K562 (cell line): ENCODE results near the gene SARS2. TPM values are rescaled to one million over a fixed set of nuclear protein-coding genes. Genes with fewer than 3 reads are reported as not detected.

Source experiments
- ATAC-seq: fragments of 200-7000 bp; cut with Tn5 transposase; 3 replicates; pipeline ENCODE4 v1.9.1; 2020; ENCODE audit warnings: moderate library complexity
- BruUV-seq: library from RNA; stranded (reverse); fragments of 400-500 nt; replicated peaks from 2 replicates; lab custom pipeline; 2021; lab: Mats Ljungman, UMichigan
- CTCF ChIA-PET: fragments of 300-600 bp; formaldehyde crosslinking; extraction: SDS; loops from one replicate; lab custom pipeline; 2021; ENCODE audit warnings: low intra/inter-chr PET ratio; lab: Yijun Ruan, JAX
- POLR2A ChIA-PET: fragments of 300-600, 350-650 bp; sonication (Branson Sonifier 250); formaldehyde crosslinking; extraction: SDS; loops from one replicate; lab custom pipeline; 2021; ENCODE audit warnings: antibody characterized with exemption, inconsistent platforms; lab: Yijun Ruan, JAX
- DNase-seq, 4 experiments: peaks; one replicate each; pipeline versions ENCODE4 v3.0.0 to v3.0.0-alpha.2; 2011 to 2018; ENCODE audit warnings: low spot score in 3 of 4, mixed read lengths in 3 of 4; ENCODE audit errors: extremely low read depth in 1 of 4
- FAIRE-seq: peaks from 2 replicates; lab custom pipeline; 2011; peaks lifted over from hg19 to GRCh38; lab: Jason Lieb, UNC
- H2AFZ ChIP-seq: 2 replicates; pipeline ENCODE4 v1.6.0; 2011; ENCODE audit warnings: low read depth, low read length, control low read depth, inconsistent platforms
- H3K27ac ChIP-seq: fragments of 200-600 bp; 3 replicates; pipeline ENCODE4 v1.8.0; 2011; ENCODE audit warnings: low read depth, mild to moderate bottlenecking, control low read depth, inconsistent platforms, low read length, moderate library complexity, mixed read lengths; ENCODE audit errors: extremely low read depth
- H3K27me3 ChIP-seq, 2 experiments: fragments of 300-600 bp in 1 of 2; 2 replicates in 1 of 2; 3 replicates in 1 of 2; pipeline versions ENCODE4 v1.6.0 to v1.8.0; 2011; ENCODE audit warnings: inconsistent platforms in 2 of 2, low read length in 2 of 2, mild to moderate bottlenecking in 1 of 2, mixed read lengths in 1 of 2, moderate library complexity in 1 of 2; ENCODE audit not compliant: control insufficient read depth in 2 of 2, insufficient read depth in 2 of 2
- H3K36me3 ChIP-seq: fragments of 300-600 bp; 3 replicates; pipeline ENCODE4 v1.8.0; 2011; ENCODE audit warnings: mild to moderate bottlenecking, low read length, inconsistent platforms; ENCODE audit not compliant: control insufficient read depth, insufficient read depth
- H3K4me1 ChIP-seq, 2 experiments: fragments of 200-600 bp in 1 of 2; replicated peaks in 1 of 2; 2 replicates in 1 of 2; 3 replicates in 1 of 2; pipeline versions ENCODE4 v1.5.1 to v1.8.0; 2011; ENCODE audit warnings: inconsistent platforms in 2 of 2, low read length in 2 of 2, mild to moderate bottlenecking in 1 of 2, mixed read lengths in 1 of 2, moderate library complexity in 1 of 2; ENCODE audit not compliant: control insufficient read depth in 2 of 2, insufficient read depth in 2 of 2
- H3K4me2 ChIP-seq: 2 replicates; pipeline ENCODE4 v1.6.1; 2011; ENCODE audit warnings: low read length, control low read depth, inconsistent platforms, mixed read lengths; ENCODE audit not compliant: insufficient read depth
- H3K4me3 ChIP-seq: fragments of 200-600 bp; sonication (generic), shearing (Covaris generic); 2 replicates; pipeline ENCODE4 v1.5.1; 2016; ENCODE audit warnings: control low read depth, inconsistent platforms
- H3K79me2 ChIP-seq: fragments of 200-600 bp; 3 replicates; pipeline ENCODE4 v1.8.0; 2011; ENCODE audit warnings: low read length, inconsistent platforms; ENCODE audit not compliant: control insufficient read depth, insufficient read depth
- H3K9ac ChIP-seq, 2 experiments: 2 replicates each; pipeline versions ENCODE4 v1.6.0 to v1.6.1; 2011; ENCODE audit warnings: low read depth in 2 of 2, low read length in 2 of 2, control low read depth in 1 of 2, inconsistent platforms in 1 of 2, mild to moderate bottlenecking in 1 of 2, mixed read lengths in 1 of 2; ENCODE audit not compliant: insufficient read depth in 1 of 2
- H3K9me1 ChIP-seq: one replicate; pipeline ENCODE4 v1.6.0; 2011; ENCODE audit warnings: inconsistent platforms, mild to moderate bottlenecking, low read length, moderate library complexity; ENCODE audit not compliant: control insufficient read depth, insufficient read depth
- H3K9me3 ChIP-seq: replicated peaks from 2 replicates; pipeline ENCODE4 v1.5.1; 2011; ENCODE audit warnings: low read depth, low read length, inconsistent platforms; ENCODE audit not compliant: control insufficient read depth, insufficient read depth
- H4K20me1 ChIP-seq: replicated peaks from 2 replicates; pipeline ENCODE4 v1.6.1; 2011; ENCODE audit warnings: low read length, inconsistent platforms, mixed read lengths; ENCODE audit not compliant: control insufficient read depth, insufficient read depth
- ATF2 ChIP-seq: sonication (generic); formaldehyde crosslinking; IDR thresholded peaks from 2 replicates; pipeline ENCODE4 v1.8.1; 2022; ENCODE audit warnings: missing genetic modification reagents
- EZH2 ChIP-seq: IDR thresholded peaks from 2 replicates; pipeline ENCODE4 v1.6.1; 2012; ENCODE audit warnings: low read depth, mild to moderate bottlenecking, inconsistent platforms, low read length, borderline replicate concordance
- GTF2F1 ChIP-seq: IDR thresholded peaks from 2 replicates; pipeline ENCODE4 v1.6.1; 2011; ENCODE audit warnings: low read depth, low read length, improper control_type of control experiment
- HOXB6 ChIP-seq: fragments of 250-450 bp; sonication (Bioruptor Pico); IDR thresholded peaks from 2 replicates; pipeline ENCODE4 v1.5.1; 2022; ENCODE audit warnings: mild to moderate bottlenecking, borderline replicate concordance
- POLR2G ChIP-seq: fragments of 200-400 bp; formaldehyde crosslinking; IDR thresholded peaks from 2 replicates; pipeline ENCODE4 v1.6.1; 2017; ENCODE audit warnings: low read depth, mild to moderate bottlenecking, antibody characterized with exemption, low read length, moderate library complexity
- RNF2 ChIP-seq: sonication (generic); IDR thresholded peaks from 2 replicates; pipeline ENCODE4 v1.6.1; 2016
- SLC30A9 ChIP-seq: fragments of 250-450 bp; sonication (Bioruptor Pico); IDR thresholded peaks from 2 replicates; pipeline ENCODE4 v1.8.0; 2022; ENCODE audit warnings: mild to moderate bottlenecking, moderate library complexity
- SMAD3 ChIP-seq: fragments of 450-650 bp; formaldehyde crosslinking; conservative IDR thresholded peaks from 2 replicates; pipeline ENCODE4 v1.4.0; 2020; ENCODE audit warnings: mild to moderate bottlenecking
- SMARCE1 ChIP-seq: fragments of 450-650 bp; IDR thresholded peaks from 2 replicates; pipeline ENCODE4 v1.7.1; 2016; ENCODE audit warnings: mild to moderate bottlenecking
- TBP ChIP-seq: optimal IDR thresholded peaks from 2 replicates; pipeline ENCODE3; 2011; ENCODE audit warnings: low read depth, low read length, improper control_type of control experiment
- TFE3 ChIP-seq: fragments of 450-650 bp; formaldehyde crosslinking; IDR thresholded peaks from 2 replicates; pipeline ENCODE4 v1.4.0; 2020; ENCODE audit warnings: mild to moderate bottlenecking, mixed read lengths
- ZBTB26 ChIP-seq: fragments of 450-650 bp; formaldehyde crosslinking; IDR thresholded peaks from 2 replicates; pipeline ENCODE4 v1.4.0; 2022; ENCODE audit warnings: missing genetic modification characterization
- ZEB2 ChIP-seq: fragments of 450-650 bp; IDR thresholded peaks from 2 replicates; pipeline ENCODE4 v1.6.1; 2016
- ZNF184 ChIP-seq: sonication (generic); formaldehyde crosslinking; IDR thresholded peaks from 2 replicates; pipeline ENCODE4 v1.5.0; 2020; ENCODE audit warnings: missing genetic modification reagents
- WGBS: fragments of 100-300 bp; shearing (Covaris generic); methylation state at CpG from one replicate; pipeline ENCODE4 v1.1.6; 2016; ENCODE audit warnings: low coverage, mixed read lengths; ENCODE audit not compliant: insufficient coverage; ENCODE audit errors: missing lambda C conversion rate; 5-methylcytosine and 5-hydroxymethylcytosine counted together
- in situ Hi-C: fragments of 300-500 bp; cut with MboI; formaldehyde crosslinking; loops from 4 replicates; pipeline ENCODE4 v1.15.0; 2018; ENCODE audit warnings: inconsistent platforms, mixed read lengths
- intact Hi-C: fragments of 100-400 bp; cut with micrococcal nuclease; formaldehyde crosslinking; loops from 2 replicates; pipeline ENCODE4 v1.14.2; 2022
- polyA plus RNA-seq, 8 experiments: library from polyadenylated mRNA; depleted of rRNA in 4 of 8; stranded (reverse) in 5 of 8; unstranded in 3 of 8; fragments of >200 nt; fragmentation: Nextera tagmentation in 2 of 8; fragmentation: Illumina TruSeq in 1 of 8; extraction: Ambion mirVana in 2 of 8; extraction: Trizol in 1 of 8; gene quantifications; 2 replicates each; pipeline versions ENCODE4 v1.2.1 to v1.2.3, GENCODE V29; 2011 to 2014; ENCODE audit warnings: inconsistent platforms in 1 of 8, missing spikeins in 1 of 8
- total RNA-seq, 7 experiments: library from RNA; depleted of rRNA in 6 of 7; stranded (reverse); fragments of >200 nt in 6 of 7; fragmentation: Illumina TruSeq in 2 of 7; extraction: Trizol in 2 of 7; gene quantifications; 2 replicates each; pipeline versions ENCODE4 v1.2.1 to v1.2.3, GENCODE V29; 2011 to 2021; ENCODE audit warnings: low replicate concordance in 1 of 7
- TF ChIP-seq, protein P1 (sequence below): fragments of 450-650 bp; IDR thresholded peaks from one replicate; pipeline ENCODE4 v1.6.1; 2018; ENCODE audit warnings: mild to moderate bottlenecking, moderate library complexity; ENCODE audit not compliant: partially characterized antibody

The SARS2 gene
- total and polyA plus RNA-seq, 9 of the 15 experiments (the other 6 are each of a cell fraction or from before 2014, with no cell fraction given): 3.1 to 59.1 (median 31.7) TPM

DNA sequence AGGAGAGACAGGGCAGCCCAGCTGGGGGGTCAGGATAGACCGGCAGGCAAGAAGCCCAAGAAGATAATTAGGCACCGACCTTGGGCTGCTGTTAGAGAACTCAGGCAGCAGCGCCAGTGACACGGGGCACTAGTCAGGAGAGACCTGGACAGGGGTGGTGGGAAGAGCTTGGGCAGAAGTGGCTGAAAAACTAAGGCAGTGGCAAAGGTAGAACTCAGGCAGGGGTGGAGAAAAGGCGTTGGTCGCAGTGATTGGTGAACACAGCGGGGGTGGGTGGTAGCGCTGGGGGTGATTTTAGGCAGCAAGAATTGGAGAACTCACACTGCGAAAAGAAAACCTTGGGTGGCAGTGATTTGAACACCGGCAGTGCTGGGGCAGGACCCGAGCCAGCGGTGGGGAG, 22.9 kb downstream of the SARS2 start:
- H3K79me2 ChIP-seq: no peaks in the 10 kb centered on the region
- H3K4me3 ChIP-seq: no peak overlapping the region
- in situ Hi-C loops: no loop called here
- no peak overlapping the region for H3K27ac ChIP-seq
- H3K36me3 ChIP-seq: peaks cover 31% of the 10 kb centered on the region; the same call in 1 of the 3 replicates
- no peak for TF ChIP-seq ZNF184 (CRISPR knock-in tag)
- no peak for TF ChIP-seq ZEB2
- TF ChIP-seq ATF2 (CRISPR knock-in tag): no peak
- no peak for TF ChIP-seq POLR2G
- no peak for TF ChIP-seq HOXB6 (CRISPR knock-in tag)
- no peak for TF ChIP-seq EZH2
- TF ChIP-seq TBP: no peak
- no peak for TF ChIP-seq GTF2F1
- no peak for TF ChIP-seq SMARCE1
- no peak for TF ChIP-seq TFE3
- no peak for TF ChIP-seq SMAD3 (CRISPR knock-in tag)
- TF ChIP-seq, protein P1, sequence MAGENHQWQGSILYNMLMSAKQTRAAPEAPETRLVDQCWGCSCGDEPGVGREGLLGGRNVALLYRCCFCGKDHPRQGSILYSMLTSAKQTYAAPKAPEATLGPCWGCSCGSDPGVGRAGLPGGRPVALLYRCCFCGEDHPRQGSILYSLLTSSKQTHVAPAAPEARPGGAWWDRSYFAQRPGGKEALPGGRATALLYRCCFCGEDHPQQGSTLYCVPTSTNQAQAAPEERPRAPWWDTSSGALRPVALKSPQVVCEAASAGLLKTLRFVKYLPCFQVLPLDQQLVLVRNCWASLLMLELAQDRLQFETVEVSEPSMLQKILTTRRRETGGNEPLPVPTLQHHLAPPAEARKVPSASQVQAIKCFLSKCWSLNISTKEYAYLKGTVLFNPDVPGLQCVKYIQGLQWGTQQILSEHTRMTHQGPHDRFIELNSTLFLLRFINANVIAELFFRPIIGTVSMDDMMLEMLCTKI: no peak
- no peak for TF ChIP-seq RNF2
- TF ChIP-seq SLC30A9: no peak
- no peak for TF ChIP-seq ZBTB26 (CRISPR knock-in tag)
- WGBS: 93% methylated on average over 11 of the region's 12 CpGs
- no peaks in the 10 kb centered on the region for H3K27me3 ChIP-seq
- no peaks in the 10 kb centered on the region for H4K20me1 ChIP-seq
- no peak overlapping the region for H3K9ac ChIP-seq
- no peaks in the 10 kb centered on the region for H3K9me1 ChIP-seq
- intact Hi-C loops: no loop called here
- ATAC-seq: no peak
- FAIRE-seq: no peak
- POLR2A ChIA-PET: interaction anchor here (1.7 kb wide), 1 partner anchor 8 kb away, joined by 4 read pairs; the partner anchor contains the start of genes NFKBIB and SIRT2
- H3K4me1 ChIP-seq: peaks cover 0 to 37% of the 10 kb centered on the region in 2 experiments; a peak in 3 of 5 replicates
- H2AFZ ChIP-seq: no peak overlapping the region
- no peaks in the 10 kb centered on the region for H3K9me3 ChIP-seq
- BruUV-seq: no TSS peak
- no peak overlapping the region for H3K4me2 ChIP-seq
- CTCF ChIA-PET: no interaction called here
- DNase-seq: no peak
